ENCODE results near the gene NOCT.

- no peak for TF ChIP-seq POLR2A (IDR thresholded peaks at IDR 0.05; ENCODE audit: low read length)
- no peak for TF ChIP-seq GATA1 (IDR thresholded peaks at IDR 0.05; ENCODE audit: low read depth, low read length)
Measured at GRCh38 chr4:139078926-139079325, 63.3 kb downstream of the NOCT start.

All from erythroblast (primary cell).